Measurements from ENCODE around the gene PASD1.

PASD1 gene

DNA sequence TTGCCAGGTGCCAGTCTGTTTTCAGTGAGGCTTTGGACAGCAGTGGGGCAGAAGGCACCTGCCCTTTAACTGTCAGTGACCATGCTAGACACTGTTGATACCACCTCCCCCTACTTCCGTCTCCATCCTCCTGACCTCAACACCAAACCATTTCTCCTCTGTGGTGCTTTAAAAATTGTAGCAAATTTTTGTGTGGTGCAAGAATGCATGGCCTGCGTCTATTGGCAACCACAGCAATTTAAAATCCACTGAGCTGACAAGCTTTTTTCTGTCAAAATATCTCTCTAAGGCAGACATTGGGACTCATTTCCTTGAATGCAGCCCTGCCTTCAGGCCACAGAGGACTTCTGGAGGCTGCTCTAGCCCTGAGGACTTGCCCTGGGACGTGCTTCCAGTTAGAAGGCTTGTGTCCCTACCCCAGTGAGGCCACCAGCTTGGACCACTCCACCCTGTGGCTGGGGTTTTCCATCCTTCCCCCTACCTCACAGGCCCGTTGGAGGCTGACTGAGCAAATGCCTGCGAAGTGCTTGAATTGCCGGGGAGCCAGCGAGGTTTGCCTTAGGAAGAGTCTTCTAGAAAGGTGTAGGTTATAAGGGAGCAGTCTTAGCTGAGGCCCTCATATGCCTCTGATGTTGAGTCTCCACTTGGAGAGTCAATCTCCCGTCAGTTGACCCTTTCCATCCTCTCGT, 138.7 kb downstream of the PASD1 start:
- no peak for DNase-seq (ENCODE audit: low read depth)

DNA sequence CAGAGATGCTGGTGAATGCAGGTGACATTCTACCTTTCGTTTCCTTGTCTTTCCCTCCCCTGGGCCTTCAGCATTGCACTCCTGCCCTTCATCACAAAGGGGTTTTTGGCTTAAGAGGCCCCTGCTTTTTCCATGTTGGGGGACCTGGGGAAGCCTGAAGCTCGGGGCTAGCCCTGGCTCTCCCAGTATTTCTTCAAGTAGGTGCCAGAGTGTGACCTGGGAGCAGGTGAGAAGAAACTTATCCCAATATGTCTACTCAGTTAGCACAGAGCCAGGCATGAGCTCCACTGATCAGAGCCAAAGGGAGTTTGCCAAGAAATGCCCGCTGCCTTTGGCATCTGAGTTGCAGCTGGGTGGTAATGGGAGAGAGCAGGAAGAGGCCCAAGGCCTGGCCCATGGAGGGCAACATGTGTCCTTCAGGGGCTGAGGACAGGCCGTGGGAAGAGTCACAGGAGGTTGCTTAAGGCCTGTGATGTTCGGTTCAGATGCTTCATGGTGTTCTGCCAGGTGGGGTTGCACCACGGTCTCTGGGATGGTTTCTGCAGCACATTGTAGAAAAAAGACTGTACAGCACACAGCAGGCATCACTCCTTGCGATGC, 139.4 kb downstream of the PASD1 start:
- no peak for DNase-seq (ENCODE audit: low read depth)

DNA sequence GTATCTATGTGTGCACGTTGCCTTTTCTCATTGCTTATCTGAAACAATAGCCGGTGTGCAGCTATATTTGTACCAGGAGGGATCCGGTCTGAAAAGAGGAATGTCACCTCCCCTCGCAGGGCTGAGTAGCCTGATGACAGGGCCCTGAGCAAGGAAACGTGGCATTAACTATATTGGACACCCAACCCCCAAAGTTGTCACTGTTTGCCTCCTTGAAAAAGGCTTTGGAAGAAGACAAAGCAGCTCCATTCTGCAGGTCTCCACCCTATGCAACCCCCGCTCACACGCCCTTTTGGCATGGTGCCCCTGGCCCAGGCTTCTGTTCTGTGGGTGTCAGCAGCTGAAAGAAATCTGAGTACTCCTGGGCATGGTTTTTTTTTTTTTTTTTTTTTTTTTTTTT, 140.0 kb downstream of the PASD1 start:
- DNase-seq (ENCODE audit: low read depth) = no peak

DNA sequence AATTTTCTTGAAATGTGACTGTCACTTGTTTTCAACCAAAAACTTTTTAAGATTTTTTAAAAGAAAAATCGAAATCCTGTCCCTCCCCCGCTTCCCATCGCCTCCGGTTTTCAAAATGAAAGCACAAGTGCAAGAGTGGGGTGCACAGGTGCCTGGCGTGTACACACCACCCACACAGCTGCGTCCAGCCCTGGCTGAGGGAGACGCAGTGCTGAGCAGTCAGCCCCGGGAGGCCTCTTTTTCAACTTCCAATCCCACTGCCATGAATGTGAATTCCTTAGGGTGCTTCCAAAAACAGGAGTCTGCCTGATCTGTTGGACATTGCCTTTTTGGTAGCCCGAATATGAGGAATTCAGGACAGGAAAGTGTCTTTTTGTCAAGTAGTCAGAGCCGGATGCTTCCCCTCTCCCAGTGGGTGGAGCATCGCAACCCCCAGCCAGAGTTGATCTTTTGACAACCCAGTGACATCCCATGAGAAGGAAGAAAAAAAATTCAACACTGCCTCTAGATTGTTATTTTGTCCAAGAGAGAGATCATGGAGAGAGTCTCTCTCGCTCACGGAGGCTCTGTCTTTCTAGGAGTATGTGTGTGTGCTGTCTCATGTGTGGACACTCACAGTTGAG, 140.7 kb downstream of the PASD1 start:
- no peak for DNase-seq (ENCODE audit: low read depth)

DNA sequence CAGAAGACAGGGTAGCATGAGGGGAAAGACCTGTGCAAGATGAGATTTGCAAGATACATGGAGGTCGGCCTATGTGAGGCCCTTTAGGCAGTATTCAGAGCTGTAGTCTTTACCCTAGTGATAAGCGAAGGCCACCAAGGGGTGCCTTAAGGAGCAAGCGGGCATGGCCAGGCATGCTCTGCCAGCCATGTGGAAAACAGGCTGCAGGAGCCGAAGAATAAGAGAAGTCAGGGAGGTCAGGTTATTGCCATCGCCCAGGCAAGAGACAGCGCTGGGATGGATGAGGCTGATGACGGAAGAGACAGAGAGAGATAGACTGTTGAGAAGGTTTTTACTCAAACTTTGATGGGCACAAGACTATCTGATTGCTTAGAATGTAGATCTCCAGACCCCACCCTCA, 145.3 kb downstream of the PASD1 start:
- no peak for DNase-seq (ENCODE audit: low read depth)

DNA sequence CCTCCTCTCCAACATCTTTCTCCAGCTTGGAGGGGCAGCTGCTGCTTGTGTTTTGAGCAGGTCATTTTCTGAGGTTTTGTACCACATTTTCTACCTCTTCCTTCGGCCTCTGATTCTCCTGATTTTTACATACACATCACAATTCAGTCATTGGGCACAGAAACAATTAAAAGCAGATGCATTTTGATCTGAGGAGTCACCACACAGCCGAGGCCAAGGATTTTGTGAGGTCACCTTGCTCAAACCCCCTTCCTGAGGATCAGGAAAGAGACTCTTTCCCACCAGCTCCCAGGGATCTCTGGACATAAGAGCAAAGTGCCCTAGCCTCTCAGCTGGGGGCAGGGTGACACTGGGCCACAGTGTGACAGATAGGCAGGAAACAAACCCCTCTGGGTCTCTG, 147.0 kb downstream of the PASD1 start:
- no peak for DNase-seq (ENCODE audit: low read depth)

DNA sequence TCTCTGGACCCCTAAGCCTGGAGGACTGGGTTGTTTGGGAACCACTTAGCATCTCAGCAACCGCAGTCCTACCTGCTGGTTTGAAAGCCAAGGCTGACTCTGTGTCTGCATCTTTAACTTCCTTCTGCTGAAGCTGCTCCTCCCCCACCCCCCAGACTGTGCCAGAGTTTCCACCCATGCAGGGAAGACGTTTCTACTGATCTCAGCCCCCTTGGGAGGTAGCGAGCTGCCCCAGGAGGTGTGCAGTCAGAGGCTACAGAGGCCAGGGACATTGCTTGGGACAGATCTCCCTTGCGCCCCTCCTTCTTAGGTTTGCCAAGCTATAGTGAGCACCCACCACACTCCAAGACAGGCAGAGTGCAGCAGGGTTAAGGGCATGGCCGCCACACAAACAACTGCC, 147.7 kb downstream of the PASD1 start:
- DNase-seq (ENCODE audit: low read depth) = no peak

DNA sequence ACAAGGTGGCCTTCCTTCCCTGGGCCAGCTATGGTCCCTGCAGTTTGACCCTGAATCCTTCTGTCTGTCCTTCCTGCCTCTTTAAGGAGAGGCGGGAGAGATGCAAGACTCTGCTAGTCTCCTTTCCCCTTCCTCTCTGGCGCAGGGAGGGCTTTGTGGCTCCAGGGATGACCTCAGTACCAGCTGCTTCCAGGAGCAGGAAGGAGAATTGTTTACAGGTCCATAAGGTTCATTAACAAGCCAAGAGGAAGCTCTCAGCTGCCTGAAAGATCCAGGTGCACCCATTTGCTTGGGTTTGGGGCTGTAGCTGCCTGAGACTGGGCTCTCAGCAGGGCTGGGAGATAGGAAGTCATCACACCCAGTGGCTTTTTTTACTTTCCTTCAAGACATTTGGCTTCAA, 148.3 kb downstream of the PASD1 start:
- no peak for DNase-seq (ENCODE audit: low read depth)

DNA sequence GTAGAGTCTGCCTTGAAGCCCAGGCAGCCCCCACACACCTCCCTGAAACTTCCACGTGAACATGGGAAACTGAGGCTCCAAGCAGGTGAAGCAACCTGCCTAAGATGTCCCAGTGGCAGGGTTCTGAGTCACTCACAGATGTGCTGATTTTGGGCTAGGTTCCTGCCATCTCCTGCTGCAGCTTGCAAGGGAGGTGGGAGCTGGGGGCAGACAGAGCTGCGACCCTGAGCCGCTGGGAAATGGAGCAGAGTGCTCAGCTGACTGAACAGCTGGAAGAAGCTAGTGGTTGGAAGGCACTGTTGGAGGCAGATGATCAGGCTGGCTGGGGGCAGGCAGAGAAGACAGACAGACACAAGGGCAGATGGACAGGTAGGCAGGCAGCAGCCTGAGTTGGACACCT, 148.8 kb downstream of the PASD1 start:
- no peak for DNase-seq (ENCODE audit: low read depth)

DNA sequence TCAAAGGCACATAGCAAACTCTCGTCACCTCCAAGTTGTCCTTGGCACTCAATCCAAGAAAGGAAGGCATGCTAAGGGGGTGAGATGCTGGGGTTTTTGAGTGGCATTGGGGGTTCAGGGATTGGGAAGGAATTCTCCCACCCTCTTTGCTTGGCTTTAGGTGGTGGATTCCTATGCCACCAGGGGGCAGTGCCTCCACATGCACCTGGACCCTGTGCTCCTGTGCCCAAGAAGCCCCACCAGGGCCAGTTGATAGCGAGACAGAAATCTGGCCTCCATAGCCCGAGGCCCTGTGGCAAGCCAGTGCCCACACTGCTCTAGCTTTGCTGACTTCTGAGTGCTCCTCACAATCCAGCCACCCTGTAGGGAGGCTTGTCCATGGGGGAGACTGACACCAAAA, 150.4 kb downstream of the PASD1 start:
- no peak for DNase-seq (ENCODE audit: low read depth)

DNA sequence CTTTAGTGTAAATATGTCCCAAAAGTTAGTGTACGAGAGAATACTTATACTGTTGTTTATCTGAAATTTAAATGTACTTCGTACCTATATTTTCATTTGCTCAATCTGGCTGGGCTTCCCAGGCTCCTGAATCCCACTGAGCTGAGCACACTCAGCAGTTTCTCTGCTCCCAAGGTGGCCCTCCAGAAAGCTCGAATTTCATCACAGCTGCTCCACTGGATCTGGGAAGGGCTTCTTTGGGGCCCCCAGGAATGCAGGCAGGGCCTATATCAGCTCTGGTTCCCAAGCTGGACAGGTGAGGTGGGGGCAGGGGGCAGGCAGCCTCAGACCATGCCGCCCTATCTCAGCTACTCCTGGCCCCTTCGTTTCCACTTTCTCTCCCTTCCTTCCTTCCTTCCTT, 150.9 kb downstream of the PASD1 start:
- no peak for DNase-seq (ENCODE audit: low read depth)

DNA sequence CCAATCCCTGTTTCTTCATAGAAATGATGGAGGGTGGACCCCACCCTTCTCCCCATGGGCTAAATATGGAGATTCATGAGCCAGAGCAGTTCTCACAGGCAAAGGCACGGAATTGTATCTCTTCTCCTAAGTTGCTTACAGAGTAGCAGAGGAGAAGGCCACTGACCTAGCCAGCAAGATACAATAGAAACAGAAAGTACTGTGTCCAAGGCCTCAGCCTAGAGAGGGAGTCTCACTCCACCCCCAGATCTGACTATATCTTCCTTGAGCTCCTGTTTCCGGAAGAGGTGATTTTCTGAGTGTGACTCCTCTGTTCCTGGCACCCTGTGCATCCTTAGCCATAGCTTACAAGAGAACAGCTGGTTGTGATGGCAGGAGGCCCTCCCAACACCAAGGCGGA, 152.3 kb downstream of the PASD1 start, which contains the start of gene FATE1:
TSS of gene FATE1 (plus strand) at position 284 of the 400 bp plus-strand sequence. CDS start at position 369, 85 bp downstream.
- DNase-seq (ENCODE audit: low read depth) = no peak

DNA sequence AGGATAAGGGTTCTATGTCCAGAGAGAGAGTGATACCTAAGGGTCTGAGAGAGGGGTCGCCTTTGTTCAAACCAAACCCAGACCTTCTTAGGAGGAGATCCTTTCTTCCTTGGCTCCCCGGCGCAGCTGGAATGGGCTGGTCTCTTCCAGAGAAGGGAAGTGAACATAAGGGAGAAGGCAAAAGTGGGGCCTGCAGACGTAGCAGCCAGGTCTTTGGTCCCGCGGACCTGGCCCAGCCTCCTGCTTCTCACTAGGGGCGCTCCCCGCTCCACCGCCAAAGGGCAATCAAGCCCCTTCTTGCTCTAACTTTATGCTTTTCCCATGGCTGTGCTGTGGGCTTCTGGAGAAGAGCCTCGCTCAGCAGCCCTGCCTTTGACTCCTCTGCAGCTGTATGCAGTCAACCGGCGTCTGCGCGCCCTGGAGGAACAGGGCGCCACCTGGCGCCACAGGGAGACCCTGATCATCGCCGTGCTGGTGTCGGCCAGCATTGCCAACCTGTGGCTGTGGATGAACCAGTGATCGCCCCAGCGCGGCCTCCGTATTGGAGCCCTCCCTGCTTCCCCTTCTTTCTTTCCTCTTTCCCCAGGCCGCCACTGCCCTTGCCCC, 158.9 kb downstream of the PASD1 start:
- DNase-seq (ENCODE audit: low read depth) = no peak

DNA sequence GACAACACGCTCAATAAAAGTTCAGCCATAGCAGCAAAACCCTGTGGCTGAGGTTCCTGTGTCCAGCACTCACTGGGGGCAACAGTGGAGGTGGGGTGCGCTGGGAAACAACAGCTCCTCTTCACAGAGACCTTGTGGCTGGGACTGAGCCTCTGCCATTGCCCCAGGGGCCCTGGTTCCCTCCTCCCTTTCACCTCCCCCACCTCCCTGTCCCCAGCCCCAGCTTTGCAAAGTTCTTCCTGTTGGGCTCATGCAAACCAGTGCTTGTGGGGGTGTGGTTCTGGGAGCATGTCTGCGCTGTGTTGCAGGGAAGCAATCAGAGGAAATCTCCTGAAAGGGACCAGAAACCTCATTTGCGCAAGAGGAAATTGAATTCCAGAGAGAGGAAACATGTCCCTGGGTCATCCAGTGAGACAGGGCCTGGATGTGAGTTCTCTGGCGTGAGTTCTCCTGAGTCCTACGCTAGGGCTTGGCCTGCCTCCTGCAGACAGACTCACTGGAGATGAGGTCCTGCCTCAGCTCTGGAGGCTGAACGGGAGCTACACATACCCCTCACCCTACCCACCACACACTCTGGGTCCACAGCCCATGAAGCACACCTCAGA, 159.8 kb downstream of the PASD1 start:
- DNase-seq (ENCODE audit: low read depth) = no peak

DNA sequence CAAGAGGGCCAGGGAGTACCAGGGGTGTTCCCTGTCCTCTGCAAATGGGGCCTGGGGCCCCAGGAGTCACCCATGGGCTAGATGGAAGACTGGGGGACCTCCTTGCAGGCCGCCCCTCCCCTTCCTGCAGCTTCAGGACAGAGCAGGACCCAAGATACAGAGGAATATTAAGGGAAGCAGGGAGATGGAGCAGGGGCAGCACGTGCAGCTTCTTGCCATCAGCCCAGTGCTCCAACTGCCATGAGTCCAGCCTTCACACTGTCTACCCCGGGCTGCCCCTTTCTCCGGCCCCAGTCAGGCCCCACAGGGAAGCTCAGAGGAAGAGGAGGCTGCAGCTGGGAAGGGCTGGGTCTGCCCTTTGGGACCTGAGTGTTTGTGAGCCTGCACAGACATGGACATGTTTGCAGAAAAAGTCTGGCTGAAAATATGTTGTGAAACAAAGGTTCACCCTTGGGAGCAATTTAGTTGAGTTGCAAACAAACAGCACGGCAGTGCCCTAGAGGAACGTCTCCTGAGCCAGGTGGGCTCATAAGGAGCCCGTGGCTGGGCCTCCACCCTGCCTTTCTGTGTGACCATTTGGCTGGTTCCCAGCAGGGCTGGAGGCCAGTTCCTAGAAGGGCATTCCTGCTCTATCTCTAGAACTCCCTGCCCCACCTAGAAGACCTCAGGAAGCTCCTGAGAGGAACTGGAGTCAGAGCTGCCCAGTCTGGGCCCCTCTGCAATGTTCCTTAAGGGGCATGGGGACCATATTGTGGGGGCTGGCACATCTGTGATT, 161.3 kb downstream of the PASD1 start:
- no peak for DNase-seq (ENCODE audit: low read depth)

DNA sequence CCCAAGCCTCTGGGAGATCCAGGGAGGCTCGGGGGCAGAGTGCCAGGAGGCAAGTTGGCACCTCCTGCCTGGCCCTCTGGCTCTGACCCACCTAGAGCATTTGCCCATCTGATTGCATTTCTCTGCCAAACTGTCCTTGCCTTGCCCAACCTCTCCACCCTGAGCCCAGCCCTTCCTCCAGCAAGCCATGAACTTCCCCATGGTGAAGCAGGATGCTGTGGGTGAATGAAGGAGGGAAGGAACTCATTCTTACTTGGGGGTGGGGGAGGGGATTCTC, 161.8 kb downstream of the PASD1 start:
- no peak for DNase-seq (ENCODE audit: low read depth)
